PC-9 (cell line): ENCODE measurements around the gene GRIK3.

Source experiments
- CTCF ChIP-seq: fragments of 200-600 bp; sonication (generic); conservative IDR thresholded peaks from 2 replicates; pipeline ENCODE4 v1.6.1; 2017; ENCODE audit warnings: mixed run types, antibody characterized with exemption, mild to moderate bottlenecking, moderate library complexity
- EZH2 ChIP-seq: fragments of 200-600 bp; sonication (generic); IDR thresholded peaks from 2 replicates; pipeline ENCODE4 v1.8.0; 2017; ENCODE audit warnings: antibody characterized with exemption, low read depth

- TF ChIP-seq CTCF (no peak), EZH2 (no peak)
Measured at GRCh38 chr1:36994868-36995267, 39.4 kb downstream of the GRIK3 start.
